K562 (cell line): ENCODE results near the gene GP1BB. TPM values are rescaled to one million over a fixed set of nuclear protein-coding genes. Genes with fewer than 3 reads are reported as not detected.

Experiments
- AFF1 ChIP-seq, 2 experiments: fragments of 450-650 bp; IDR thresholded peaks; 2 replicates each; pipeline ENCODE4 v1.6.1; 2018; ENCODE audit warnings: mild to moderate bottlenecking in 2 of 2, low read depth in 1 of 2; ENCODE audit not compliant: partially characterized antibody in 2 of 2
- CAMTA2 ChIP-seq: fragments of 250-450 bp; sonication (Bioruptor Pico); conservative IDR thresholded peaks from 2 replicates; pipeline ENCODE4 v1.5.1; 2022
- DEAF1 ChIP-seq: fragments of 450-650 bp; formaldehyde crosslinking; IDR thresholded peaks from 2 replicates; pipeline ENCODE4 v1.4.0; 2020; ENCODE audit warnings: mild to moderate bottlenecking, moderate library complexity
- ESRRA ChIP-seq: fragments of 450-650 bp; IDR thresholded peaks from 2 replicates; pipeline ENCODE4 v1.6.1; 2014; ENCODE audit warnings: low read depth, mild to moderate bottlenecking, moderate library complexity, borderline replicate concordance
- MAFF ChIP-seq: IDR thresholded peaks from 2 replicates; pipeline ENCODE4 v1.6.1; 2012; ENCODE audit warnings: low read length, improper control_type of control experiment
- PTRF ChIP-seq: fragments of 450-650 bp; IDR thresholded peaks from 2 replicates; pipeline ENCODE4 v1.6.1; 2016; ENCODE audit warnings: mild to moderate bottlenecking, missing genetic modification characterization, missing compliant biosample characterization
- RBM14 ChIP-seq: fragments of 200-400 bp; formaldehyde crosslinking; IDR thresholded peaks from 2 replicates; pipeline ENCODE4 v1.6.1; 2018; ENCODE audit warnings: low read depth, mild to moderate bottlenecking, low read length, moderate library complexity, borderline replicate concordance; ENCODE audit not compliant: insufficient read depth
- RUNX1 ChIP-seq: sonication (generic); IDR thresholded peaks from 2 replicates; pipeline ENCODE4 v1.6.1; 2016; ENCODE audit warnings: antibody characterized with exemption, low read depth
- SMC3 ChIP-seq: conservative IDR thresholded peaks from 2 replicates; pipeline ENCODE4 v1.6.1; 2011; ENCODE audit warnings: low read depth, low read length, improper control_type of control experiment; ENCODE audit not compliant: insufficient read depth
- SRSF3 ChIP-seq: fragments of 200-400 bp; formaldehyde crosslinking; IDR thresholded peaks from 2 replicates; pipeline ENCODE4 v1.6.1; 2016; ENCODE audit warnings: mild to moderate bottlenecking, low read length, moderate library complexity; ENCODE audit not compliant: insufficient read depth
- UBTF ChIP-seq, 2 experiments: IDR thresholded peaks; 2 replicates each; pipeline ENCODE4 v1.6.1; 2012; ENCODE audit warnings: improper control_type of control experiment in 2 of 2, low read depth in 2 of 2, low read length in 2 of 2, borderline replicate concordance in 1 of 2
- VEZF1 ChIP-seq: fragments of 200-800 bp; sonication (Bioruptor generic); IDR thresholded peaks from 2 replicates; pipeline ENCODE4 v1.6.1; 2017; ENCODE audit warnings: missing genetic modification characterization, missing compliant biosample characterization
- ZBTB1 ChIP-seq: sonication (generic); formaldehyde crosslinking; IDR thresholded peaks from 2 replicates; pipeline ENCODE4 v1.8.1; 2023; ENCODE audit warnings: missing genetic modification reagents, low read depth, mild to moderate bottlenecking, borderline replicate concordance
- ZFP36 ChIP-seq: fragments of 150-350 bp; IDR thresholded peaks from 2 replicates; pipeline ENCODE4 v1.6.1; 2018; ENCODE audit warnings: low read length, low read depth; ENCODE audit not compliant: partially characterized antibody
- ZNF124 ChIP-seq: sonication (generic); formaldehyde crosslinking; IDR thresholded peaks from 2 replicates; pipeline ENCODE4 v1.8.1; 2022; ENCODE audit warnings: missing genetic modification reagents
- ZNF280B ChIP-seq: fragments of 250-450 bp; sonication (Bioruptor Pico); IDR thresholded peaks from 2 replicates; pipeline ENCODE4 v1.5.1; 2021; ENCODE audit warnings: mild to moderate bottlenecking
- polyA plus RNA-seq, 8 experiments: library from polyadenylated mRNA; depleted of rRNA in 4 of 8; stranded (reverse) in 5 of 8; unstranded in 3 of 8; fragments of >200 nt; fragmentation: Nextera tagmentation in 2 of 8; fragmentation: Illumina TruSeq in 1 of 8; extraction: Ambion mirVana in 2 of 8; extraction: Trizol in 1 of 8; gene quantifications; 2 replicates each; pipeline versions ENCODE4 v1.2.1 to v1.2.3, GENCODE V29; 2011 to 2014; ENCODE audit warnings: inconsistent platforms in 1 of 8, missing spikeins in 1 of 8
- total RNA-seq, 7 experiments: library from RNA; depleted of rRNA in 6 of 7; stranded (reverse); fragments of >200 nt in 6 of 7; fragmentation: Illumina TruSeq in 2 of 7; extraction: Trizol in 2 of 7; gene quantifications; 2 replicates each; pipeline versions ENCODE4 v1.2.1 to v1.2.3, GENCODE V29; 2011 to 2021; ENCODE audit warnings: low replicate concordance in 1 of 7

The GP1BB gene
- total and polyA plus RNA-seq, 9 of the 15 experiments (the other 6 are each of a cell fraction or from before 2014, with no cell fraction given) = 0.69 to 162 (median 2.8) TPM

GRCh38 chr22:19755722-19756287 lies 32.5 kb downstream of the GP1BB start (continued):
- no peak for TF ChIP-seq AFF1 (IDR thresholded peaks at IDR 0.05; ENCODE audit: low read depth in 1 of 2, partially characterized antibody in 2 of 2)
- TF ChIP-seq RUNX1 = no peak
- TF ChIP-seq DEAF1 = no peak
- no peak for TF ChIP-seq ZNF124 (CRISPR knock-in tag)
- TF ChIP-seq CAMTA2 = no peak
- 0 out of 2 replicates have a peak, but pooled peaks have one; percentile 9 for TF ChIP-seq RBM14
- TF ChIP-seq MAFF = no peak
- TF ChIP-seq ZBTB1 (CRISPR knock-in tag) = no peak
- TF ChIP-seq SMC3 = 0 out of 2 replicates have a peak, but pooled peaks have one; percentile 2
- TF ChIP-seq UBTF (IDR thresholded peaks at IDR 0.05; ENCODE audit: borderline replicate concordance in 1 of 2, low read depth in 2 of 2, low read length in 2 of 2) = no peak
- TF ChIP-seq PTRF (tag) = no peak
- no peak for TF ChIP-seq ZNF280B (CRISPR knock-in tag)
- no peak for TF ChIP-seq ESRRA
- TF ChIP-seq ZFP36 = no peak
- TF ChIP-seq VEZF1 = no peak
- TF ChIP-seq SRSF3 = 0 out of 2 replicates have a peak, but pooled peaks have one; percentile 27
